HG02885 (cell line): ENCODE data around the gene PRXL2A.
"Not testable (repeated sequence)": the region's sequence is repeated elsewhere in the genome, so short reads cannot be mapped to it uniquely, and the experiment has no call there.

Experiments
- ATAC-seq: cut with Tn5 transposase; IDR thresholded peaks from one replicate; pipeline ENCODE4 v1.9.1; 2021; ENCODE audit warnings: mild to moderate bottlenecking; ENCODE audit not compliant: unreplicated experiment, poor library complexity

Gene PRXL2A

GRCh38 chr10:80472234-80473095 is 64.1 kb downstream of the PRXL2A start:
- peak; percentile 94 for ATAC-seq

GRCh38 chr10:80473096-80473657 is 64.8 kb downstream of the PRXL2A start:
- no peak for ATAC-seq

- ATAC-seq = no peak
Measured at GRCh38 chr10:80473692-80474596, 65.6 kb downstream of the PRXL2A start.

GRCh38 chr10:80474597-80474910 is 66.2 kb downstream of the PRXL2A start:
- no peak for ATAC-seq

GRCh38 chr10:80474941-80475340 is 66.6 kb downstream of the PRXL2A start:
- no peak for ATAC-seq

GRCh38 chr10:80475641-80476040 is 67.3 kb downstream of the PRXL2A start:
- not testable (repeated sequence) for ATAC-seq

GRCh38 chr10:80476685-80477084 is 68.3 kb downstream of the PRXL2A start:
- no peak for ATAC-seq

- ATAC-seq = no peak
Measured at GRCh38 chr10:80477813-80478212, 69.5 kb downstream of the PRXL2A start.

GRCh38 chr10:80480373-80480772 is 72.0 kb downstream of the PRXL2A start:
- not testable (repeated sequence) for ATAC-seq

GRCh38 chr10:80480852-80481251 is 72.5 kb downstream of the PRXL2A start:
- ATAC-seq = no peak

GRCh38 chr10:80484243-80484642 is 75.9 kb downstream of the PRXL2A start:
- ATAC-seq = no peak

- ATAC-seq = no peak
Measured at GRCh38 chr10:80484676-80485075, 76.3 kb downstream of the PRXL2A start.

- ATAC-seq = no peak
Measured at GRCh38 chr10:80485076-80485945, 77.0 kb downstream of the PRXL2A start.

GRCh38 chr10:80485946-80486764 is 77.8 kb downstream of the PRXL2A start:
- ATAC-seq = no peak
